Choroid plexus epithelial cell (primary cell): ENCODE results near the gene WASF3.

Source experiments
- DNase-seq: peaks from one replicate; pipeline ENCODE4 v3.0.0-alpha.2; 2010; ENCODE audit warnings: low read depth
- H3K4me3 ChIP-seq: 2 replicates; pipeline ENCODE4 v1.5.1; 2011; ENCODE audit warnings: low read depth, mild to moderate bottlenecking, control low read depth, low read length, moderate library complexity
- TF ChIP-seq, protein P1 (sequence below): conservative IDR thresholded peaks from 2 replicates; pipeline ENCODE4 v1.5.1; 2011; ENCODE audit warnings: low read depth, mild to moderate bottlenecking, control low read depth, inconsistent platforms, low read length, moderate library complexity

WASF3 gene

DNA sequence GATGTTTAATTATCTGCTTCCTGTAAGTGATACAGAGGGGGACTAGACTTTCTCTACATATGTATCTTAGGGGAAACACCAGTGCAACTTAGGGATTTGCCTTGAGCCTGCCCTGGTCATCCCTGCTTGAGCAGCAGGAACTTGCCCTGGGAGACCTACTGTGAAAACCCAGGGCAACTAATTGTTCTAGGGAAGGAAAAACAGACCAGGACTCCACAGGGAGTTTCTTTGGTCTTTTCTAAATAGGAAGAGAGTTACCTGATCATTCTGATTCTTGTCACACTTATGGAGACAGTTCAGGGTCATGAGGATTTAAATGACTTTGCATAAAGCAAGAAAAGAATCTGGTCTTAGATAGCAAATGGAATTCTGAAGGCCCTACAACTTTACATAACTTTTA lies 89.1 kb downstream of the WASF3 start:
- H3K4me3 ChIP-seq: no peak overlapping the region
- TF ChIP-seq, protein P1, sequence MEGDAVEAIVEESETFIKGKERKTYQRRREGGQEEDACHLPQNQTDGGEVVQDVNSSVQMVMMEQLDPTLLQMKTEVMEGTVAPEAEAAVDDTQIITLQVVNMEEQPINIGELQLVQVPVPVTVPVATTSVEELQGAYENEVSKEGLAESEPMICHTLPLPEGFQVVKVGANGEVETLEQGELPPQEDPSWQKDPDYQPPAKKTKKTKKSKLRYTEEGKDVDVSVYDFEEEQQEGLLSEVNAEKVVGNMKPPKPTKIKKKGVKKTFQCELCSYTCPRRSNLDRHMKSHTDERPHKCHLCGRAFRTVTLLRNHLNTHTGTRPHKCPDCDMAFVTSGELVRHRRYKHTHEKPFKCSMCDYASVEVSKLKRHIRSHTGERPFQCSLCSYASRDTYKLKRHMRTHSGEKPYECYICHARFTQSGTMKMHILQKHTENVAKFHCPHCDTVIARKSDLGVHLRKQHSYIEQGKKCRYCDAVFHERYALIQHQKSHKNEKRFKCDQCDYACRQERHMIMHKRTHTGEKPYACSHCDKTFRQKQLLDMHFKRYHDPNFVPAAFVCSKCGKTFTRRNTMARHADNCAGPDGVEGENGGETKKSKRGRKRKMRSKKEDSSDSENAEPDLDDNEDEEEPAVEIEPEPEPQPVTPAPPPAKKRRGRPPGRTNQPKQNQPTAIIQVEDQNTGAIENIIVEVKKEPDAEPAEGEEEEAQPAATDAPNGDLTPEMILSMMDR: no peak
- DNase-seq: no peak

DNA sequence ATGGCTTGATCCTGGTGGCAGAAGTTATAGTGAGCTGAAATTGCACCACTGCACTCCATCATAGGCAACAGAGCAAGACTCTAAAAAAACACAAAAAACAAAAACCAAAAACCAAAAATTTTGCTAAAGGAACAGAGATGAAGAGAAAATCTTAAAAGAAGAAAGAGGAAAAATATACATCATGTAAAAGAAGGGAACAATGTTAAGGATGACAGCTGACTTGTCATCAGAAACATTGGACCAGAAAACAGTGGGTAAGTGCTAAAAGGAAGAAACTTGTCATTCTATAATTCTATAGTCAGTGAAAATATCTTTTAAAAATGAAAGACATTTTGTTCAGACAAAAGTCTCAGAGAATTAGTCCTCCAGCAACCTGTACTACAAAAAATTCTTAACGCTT lies 93.8 kb downstream of the WASF3 start:
- no peak for DNase-seq
- no peak overlapping the region for H3K4me3 ChIP-seq

DNA sequence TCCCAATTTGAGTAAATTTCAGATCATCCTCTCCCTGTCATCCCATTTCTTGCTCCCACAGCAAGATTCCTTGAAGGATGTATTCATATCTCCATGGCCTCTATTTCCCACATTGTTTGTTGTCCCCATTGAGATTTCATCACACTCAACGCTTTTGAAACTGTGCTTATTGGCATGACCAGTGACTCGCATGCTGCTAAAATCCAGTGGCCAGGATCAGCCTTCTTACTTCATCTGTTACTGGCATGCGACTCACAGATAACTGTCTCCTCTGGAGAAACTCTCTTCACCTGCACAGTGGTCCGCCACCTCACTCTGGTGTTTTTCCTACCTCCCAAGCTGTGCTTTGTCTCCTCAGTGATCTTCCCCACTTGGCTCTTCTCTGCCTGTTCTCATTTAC lies 95.8 kb downstream of the WASF3 start:
- DNase-seq: no peak
- H3K4me3 ChIP-seq: no peak overlapping the region
- TF ChIP-seq, protein P1: no peak

More for the DNA sequence above, 93.8 kb downstream of the WASF3 start:
- TF ChIP-seq, protein P1: no peak

DNA sequence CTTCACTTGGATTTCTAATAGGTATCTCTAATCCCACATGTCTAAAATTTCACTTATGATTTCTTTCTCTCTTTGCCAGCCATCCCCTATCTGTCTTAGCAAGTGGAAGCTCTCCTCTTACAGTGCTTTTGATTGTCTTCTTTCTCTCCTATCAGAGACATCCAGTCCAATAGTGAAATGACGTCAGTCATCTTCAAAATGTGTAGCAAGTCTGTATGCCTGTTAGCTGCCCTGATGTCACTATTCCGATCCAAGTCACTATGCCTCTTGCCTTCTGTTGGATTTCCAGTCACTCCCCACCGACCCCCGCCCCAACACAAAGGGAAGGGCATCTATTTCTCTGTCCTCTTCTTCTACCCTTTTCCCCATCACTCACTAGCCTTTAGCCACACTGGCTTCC lies 96.4 kb downstream of the WASF3 start:
- no peak overlapping the region for H3K4me3 ChIP-seq
- TF ChIP-seq, protein P1: no peak
- DNase-seq: no peak

DNA sequence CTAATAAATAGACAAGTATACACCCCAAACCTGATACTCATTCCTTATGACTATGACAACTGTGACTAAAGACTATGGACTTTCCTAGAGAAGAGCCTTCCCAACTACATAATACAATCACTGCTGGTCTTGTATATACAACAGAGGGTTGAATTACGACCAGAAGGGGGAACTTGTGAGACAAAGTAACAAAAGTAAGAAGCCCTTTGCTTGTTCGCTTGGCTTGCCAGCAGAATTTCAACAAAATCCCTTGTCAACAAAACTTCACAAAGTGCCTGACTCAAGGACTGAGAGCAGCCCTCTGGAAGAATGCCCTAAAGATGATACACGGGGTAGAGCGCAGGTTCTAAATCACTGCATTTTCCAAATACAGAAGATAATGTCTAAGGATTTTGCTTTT lies 99.4 kb downstream of the WASF3 start:
- TF ChIP-seq, protein P1: peak; percentile 42
- DNase-seq: peak; percentile 70
- H3K4me3 ChIP-seq: no peak overlapping the region

DNA sequence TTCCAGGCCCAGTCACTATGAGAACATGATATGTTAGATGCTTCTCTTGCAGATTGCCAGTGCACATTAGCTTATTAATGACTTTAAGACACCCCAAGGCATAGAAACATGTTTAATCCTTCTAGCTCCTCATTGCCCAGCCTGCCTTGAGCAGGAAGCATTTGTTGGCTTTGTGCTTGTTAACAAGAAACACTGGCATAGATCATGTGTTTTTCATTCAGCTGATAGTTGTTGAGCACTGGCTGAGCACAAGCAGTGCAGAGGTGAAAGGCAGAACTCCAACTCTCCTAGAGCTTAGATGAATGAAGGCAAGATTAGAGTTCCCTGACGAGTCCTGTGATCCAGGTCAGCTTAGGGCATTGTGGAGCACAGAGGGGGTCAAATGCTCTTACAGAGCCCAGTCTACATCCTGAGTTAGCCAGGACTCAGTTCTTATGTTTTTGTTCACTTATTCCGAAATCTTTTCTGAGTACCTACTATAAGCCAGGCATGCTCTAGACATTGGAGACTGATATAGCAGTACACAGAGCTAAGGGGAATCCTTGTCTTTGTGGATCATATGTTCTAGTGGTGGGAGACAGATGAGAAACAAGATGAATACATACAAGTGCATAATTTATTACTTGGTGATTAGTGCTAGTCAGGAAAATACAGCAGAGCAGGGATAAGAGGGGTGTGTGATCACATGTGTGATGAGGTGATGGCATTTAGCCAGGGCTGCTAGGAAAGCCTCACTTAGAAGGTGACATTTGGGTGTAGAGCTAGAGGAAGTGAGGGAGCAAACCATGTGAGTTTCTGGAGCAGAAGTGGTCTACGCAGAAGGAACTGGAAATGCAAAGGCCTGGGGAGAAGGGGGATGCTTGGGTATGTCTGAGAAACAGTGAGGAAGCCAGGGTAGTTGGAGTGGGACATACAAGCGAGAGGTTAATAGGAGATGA lies 101.2 kb downstream of the WASF3 start:
- no peak for DNase-seq
- H3K4me3 ChIP-seq: no peak overlapping the region
- TF ChIP-seq, protein P1: no peak

DNA sequence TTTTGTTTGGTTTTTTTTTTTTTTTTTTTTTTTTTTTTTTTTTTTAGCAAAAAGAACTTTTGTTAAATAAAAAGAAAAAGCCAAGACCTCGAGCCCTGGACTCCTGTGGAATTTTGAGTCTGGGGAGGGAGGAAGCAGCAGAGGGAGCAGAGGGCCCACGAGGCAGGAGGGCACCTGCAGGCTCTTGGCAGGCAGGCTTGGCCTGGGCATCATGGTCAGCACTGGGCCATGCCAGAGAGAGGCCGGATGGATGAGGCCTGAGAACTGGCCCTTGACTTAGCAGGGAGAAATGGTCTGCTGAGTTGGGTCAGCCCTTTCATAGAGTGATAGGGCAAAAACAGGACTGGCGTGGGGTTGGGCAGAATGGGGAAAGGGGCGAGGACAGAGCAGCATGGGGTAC lies 102.7 kb downstream of the WASF3 start:
- no peak overlapping the region for H3K4me3 ChIP-seq
- TF ChIP-seq, protein P1: no peak
- DNase-seq: no peak
